BLaER1 (cell line): ENCODE measurements around the gene TP53TG5.

Source experiments
- H3K27ac ChIP-seq: shearing (Covaris generic); formaldehyde crosslinking; 2 replicates; pipeline ENCODE4 v1.8.1; 2022
- H3K27me3 ChIP-seq: shearing (Covaris generic); formaldehyde crosslinking; 2 replicates; pipeline ENCODE4 v1.8.1; 2022
- H3K36me3 ChIP-seq: shearing (Covaris generic); formaldehyde crosslinking; 2 replicates; pipeline ENCODE4 v1.8.1; 2022
- H3K4me1 ChIP-seq: shearing (Covaris generic); formaldehyde crosslinking; 2 replicates; pipeline ENCODE4 v1.8.1; 2022
- H3K4me2 ChIP-seq: shearing (Covaris generic); formaldehyde crosslinking; 2 replicates; pipeline ENCODE4 v1.8.1; 2022
- H3K4me3 ChIP-seq: shearing (Covaris generic); formaldehyde crosslinking; 2 replicates; pipeline ENCODE4 v1.8.1; 2022
- H3K9ac ChIP-seq: shearing (Covaris generic); formaldehyde crosslinking; 2 replicates; pipeline ENCODE4 v1.8.1; 2022
- H3K9me3 ChIP-seq: shearing (Covaris generic); formaldehyde crosslinking; 2 replicates; pipeline ENCODE4 v1.8.1; 2022
- H4K20me1 ChIP-seq: shearing (Covaris generic); formaldehyde crosslinking; 2 replicates; pipeline ENCODE4 v1.8.1; 2022
- Cebpa-rat ChIP-seq: shearing (Covaris generic); IDR thresholded peaks from 2 replicates; pipeline ENCODE4 v1.8.1; 2022

TP53TG5 gene

GRCh38 chr20:45405571-45406259 lies 27.6 kb upstream of the TP53TG5 start:
- Histone ChIP-seq H3K27me3 (peaks cover 55% of the 10 kb centered on the region), H3K4me1 (peaks cover 23% of the 10 kb centered on the region), H3K4me3 (peak overlapping the region; percentile 71), H3K36me3 (0 out of 2 replicates have a peak, but pooled peaks cover 4% of the 10 kb centered on the region), H4K20me1 (peaks cover 14% of the 10 kb centered on the region; the same call in 1 of the 2 replicates), H3K4me2 (peak overlapping the region; percentile 98), H3K9me3 (peaks cover 25% of the 10 kb centered on the region), H3K27ac (no peak overlapping the region), H3K9ac (peak overlapping the region; percentile 58; the same call in 1 of the 2 replicates)
- TF ChIP-seq Cebpa-rat: no peak

DNA sequence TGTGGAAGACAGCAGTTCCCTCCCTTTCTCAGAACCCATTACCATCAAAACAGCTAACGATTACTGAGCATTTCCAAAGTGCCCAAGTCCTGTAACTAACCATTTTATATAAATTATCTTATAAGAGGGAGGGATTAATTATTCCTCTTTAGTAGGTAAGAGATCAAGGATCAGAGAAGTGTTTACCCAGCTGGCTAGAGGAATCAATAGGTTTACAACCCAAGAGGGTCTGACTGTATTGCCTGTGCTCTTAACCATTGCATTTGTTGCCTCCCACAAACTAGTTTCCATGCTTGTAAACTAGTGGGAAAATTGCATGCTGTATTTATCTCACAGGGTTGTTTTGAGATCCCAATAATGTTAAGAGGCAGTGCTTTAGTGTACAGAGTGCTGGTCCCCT lies 26.3 kb upstream of the TP53TG5 start:
- H3K27ac ChIP-seq: no peak overlapping the region
- TF ChIP-seq Cebpa-rat: no peak
- 0 out of 2 replicates have a peak, but pooled peaks cover 4% of the 10 kb centered on the region for H3K36me3 ChIP-seq
- no peak overlapping the region for H3K9ac ChIP-seq
- peaks cover 37% of the 10 kb centered on the region for H3K9me3 ChIP-seq
- no peak overlapping the region for H3K4me3 ChIP-seq
- H3K4me1 ChIP-seq: peaks cover 23% of the 10 kb centered on the region
- no peak overlapping the region for H3K4me2 ChIP-seq
- peaks cover 14% of the 10 kb centered on the region; the same call in 1 of the 2 replicates for H4K20me1 ChIP-seq
- H3K27me3 ChIP-seq: peaks cover 55% of the 10 kb centered on the region

GRCh38 chr20:45402946-45403345 lies 24.8 kb upstream of the TP53TG5 start:
- no peak for TF ChIP-seq Cebpa-rat
- Histone ChIP-seq H3K27me3 (peaks cover 46% of the 10 kb centered on the region), H3K4me3 (no peak overlapping the region), H3K27ac (no peak overlapping the region), H3K9me3 (peaks cover 40% of the 10 kb centered on the region), H3K36me3 (0 out of 2 replicates have a peak, but pooled peaks cover 4% of the 10 kb centered on the region), H4K20me1 (peaks cover 10% of the 10 kb centered on the region; the same call in 1 of the 2 replicates), H3K4me1 (peaks cover 15% of the 10 kb centered on the region), H3K9ac (no peak overlapping the region), H3K4me2 (no peak overlapping the region)

GRCh38 chr20:45400346-45401031 lies 22.4 kb upstream of the TP53TG5 start:
- Histone ChIP-seq H3K27ac (no peak overlapping the region), H3K36me3 (0 out of 2 replicates have a peak, but pooled peaks cover 4% of the 10 kb centered on the region), H3K4me1 (peaks cover 1% of the 10 kb centered on the region; the same call in 1 of the 2 replicates), H3K4me3 (peak overlapping the region; percentile 36; the same call in 1 of the 2 replicates), H3K9me3 (peaks cover 40% of the 10 kb centered on the region), H3K4me2 (no peak overlapping the region), H4K20me1 (no peaks in the 10 kb centered on the region), H3K27me3 (peaks cover 22% of the 10 kb centered on the region), H3K9ac (no peak overlapping the region)
- TF ChIP-seq Cebpa-rat: no peak

DNA sequence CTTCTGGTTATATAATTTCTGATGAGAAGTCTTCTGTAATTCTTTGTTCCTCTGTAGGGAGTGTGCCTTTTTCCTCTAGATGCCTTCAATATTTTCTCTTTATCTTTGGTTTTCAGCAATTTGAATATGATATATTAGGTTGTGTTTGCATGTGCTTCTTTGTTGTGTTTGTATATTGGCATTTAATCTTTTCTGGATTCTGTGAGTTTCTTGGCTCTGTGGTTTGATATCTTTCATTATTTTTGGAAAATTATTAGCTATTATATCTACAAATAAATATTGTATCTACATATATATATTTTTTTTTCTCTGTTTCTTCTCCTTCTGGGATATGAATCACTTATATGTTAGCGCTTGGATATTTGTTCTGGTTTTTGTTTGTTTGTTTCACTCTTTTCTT lies 20.9 kb upstream of the TP53TG5 start:
- Histone ChIP-seq H3K9ac (no peak overlapping the region), H3K27ac (no peak overlapping the region), H3K36me3 (0 out of 2 replicates have a peak, but pooled peaks cover 4% of the 10 kb centered on the region), H3K4me2 (no peak overlapping the region), H3K9me3 (peaks cover 40% of the 10 kb centered on the region), H3K4me1 (no peaks in the 10 kb centered on the region), H3K27me3 (peaks cover 7% of the 10 kb centered on the region), H4K20me1 (no peaks in the 10 kb centered on the region), H3K4me3 (no peak overlapping the region)
- no peak for TF ChIP-seq Cebpa-rat

- H3K9ac ChIP-seq: no peak overlapping the region
- H3K36me3 ChIP-seq: no peaks in the 10 kb centered on the region
- H3K4me2 ChIP-seq: no peak overlapping the region
- peaks cover 9% of the 10 kb centered on the region for H3K9me3 ChIP-seq
- H4K20me1 ChIP-seq: no peaks in the 10 kb centered on the region
- TF ChIP-seq Cebpa-rat: no peak
- H3K4me3 ChIP-seq: no peak overlapping the region
- no peaks in the 10 kb centered on the region for H3K27me3 ChIP-seq
- no peak overlapping the region for H3K27ac ChIP-seq
- H3K4me1 ChIP-seq: peaks cover 17% of the 10 kb centered on the region
Observed at GRCh38 chr20:45395114-45395415, 16.9 kb upstream of the TP53TG5 start.

- Histone ChIP-seq H3K36me3 (no peaks in the 10 kb centered on the region), H3K4me2 (no peak overlapping the region), H3K27ac (no peak overlapping the region), H3K9me3 (peaks cover 3% of the 10 kb centered on the region), H4K20me1 (no peaks in the 10 kb centered on the region), H3K4me3 (no peak overlapping the region), H3K9ac (no peak overlapping the region), H3K27me3 (no peaks in the 10 kb centered on the region), H3K4me1 (peaks cover 17% of the 10 kb centered on the region)
- no peak for TF ChIP-seq Cebpa-rat
Observed at GRCh38 chr20:45394221-45395113, 16.3 kb upstream of the TP53TG5 start.

- Histone ChIP-seq H3K4me2 (peak overlapping the region; percentile 17; the same call in 1 of the 2 replicates), H3K9ac (no peak overlapping the region), H3K36me3 (no peaks in the 10 kb centered on the region), H3K4me3 (no peak overlapping the region), H3K27ac (no peak overlapping the region), H4K20me1 (no peaks in the 10 kb centered on the region), H3K4me1 (peaks cover 17% of the 10 kb centered on the region), H3K9me3 (no peaks in the 10 kb centered on the region), H3K27me3 (no peaks in the 10 kb centered on the region)
- no peak for TF ChIP-seq Cebpa-rat
Observed at GRCh38 chr20:45392733-45393132, 14.6 kb upstream of the TP53TG5 start.

DNA sequence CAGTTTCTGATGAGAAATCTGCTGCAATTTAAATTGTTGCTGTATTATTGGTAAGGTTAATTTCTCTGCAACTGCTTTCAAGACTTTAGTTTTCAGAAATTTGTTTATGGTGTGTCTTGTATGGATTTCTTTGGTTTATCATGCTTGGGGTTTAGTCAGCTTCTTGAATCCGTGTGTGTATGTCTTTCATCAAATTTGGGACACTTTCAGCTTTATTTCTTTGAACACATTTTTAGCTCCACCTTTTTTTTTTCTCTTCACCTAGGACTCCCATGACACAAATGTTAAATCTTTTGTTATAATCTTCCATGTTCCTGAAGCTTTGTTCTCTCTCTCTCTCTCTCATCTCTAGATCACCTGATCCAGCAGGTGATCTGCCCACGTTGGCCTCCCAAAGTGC lies 13.4 kb upstream of the TP53TG5 start:
- Histone ChIP-seq H3K27ac (no peak overlapping the region), H3K9ac (no peak overlapping the region), H3K4me3 (no peak overlapping the region), H4K20me1 (no peaks in the 10 kb centered on the region), H3K9me3 (no peaks in the 10 kb centered on the region), H3K36me3 (no peaks in the 10 kb centered on the region), H3K4me1 (peaks cover 17% of the 10 kb centered on the region), H3K4me2 (no peak overlapping the region), H3K27me3 (no peaks in the 10 kb centered on the region)
- no peak for TF ChIP-seq Cebpa-rat

DNA sequence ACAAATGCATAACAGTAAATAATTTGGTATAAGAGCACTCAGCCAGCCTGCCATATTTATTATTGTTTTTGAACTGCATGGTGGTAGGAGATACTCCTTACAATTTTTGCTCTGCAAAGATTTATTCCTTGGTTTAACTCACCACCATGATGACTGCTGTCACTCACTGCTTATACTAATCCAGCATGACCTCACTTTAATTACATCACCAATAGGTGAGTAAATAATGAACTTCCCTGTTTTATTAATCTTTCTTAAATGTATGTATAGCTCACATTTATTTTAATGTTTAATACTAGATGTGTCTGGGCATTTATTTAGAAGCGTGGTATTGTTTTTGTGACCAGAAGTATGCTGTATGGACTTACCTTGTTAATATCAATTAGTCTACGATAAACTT lies 12.8 kb upstream of the TP53TG5 start:
- H3K27ac ChIP-seq: no peak overlapping the region
- no peak overlapping the region for H3K9ac ChIP-seq
- H4K20me1 ChIP-seq: no peaks in the 10 kb centered on the region
- no peaks in the 10 kb centered on the region for H3K27me3 ChIP-seq
- H3K4me3 ChIP-seq: no peak overlapping the region
- H3K4me1 ChIP-seq: peaks cover 17% of the 10 kb centered on the region
- no peak for TF ChIP-seq Cebpa-rat
- no peaks in the 10 kb centered on the region for H3K36me3 ChIP-seq
- H3K4me2 ChIP-seq: no peak overlapping the region
- no peaks in the 10 kb centered on the region for H3K9me3 ChIP-seq
